Glutamatergic neuron (in vitro differentiated cells): ENCODE data around the gene ITIH2. TPM values are rescaled to one million over a fixed set of nuclear protein-coding genes. Genes with fewer than 3 reads are reported as not detected.

Source experiments
- DNase-seq: peaks from one replicate; pipeline ENCODE4 v3.0.0; 2022
- H3K27ac Mint-ChIP-seq: one replicate; pipeline ENCODE4 v1.8.0; 2020; ENCODE audit warnings: mild to moderate bottlenecking, mixed read lengths, inconsistent platforms; ENCODE audit not compliant: unreplicated experiment
- H3K27me3 Mint-ChIP-seq: one replicate; pipeline ENCODE4 v1.8.0; 2020; ENCODE audit warnings: mild to moderate bottlenecking, moderate library complexity, mixed read lengths, inconsistent platforms; ENCODE audit not compliant: unreplicated experiment
- H3K36me3 Mint-ChIP-seq: one replicate; pipeline ENCODE4 v1.8.0; 2020; ENCODE audit warnings: mild to moderate bottlenecking, mixed read lengths, inconsistent platforms; ENCODE audit not compliant: unreplicated experiment
- H3K4me1 Mint-ChIP-seq: one replicate; pipeline ENCODE4 v1.8.0; 2020; ENCODE audit warnings: mild to moderate bottlenecking, low read depth, mixed read lengths, inconsistent platforms; ENCODE audit not compliant: unreplicated experiment
- H3K4me3 Mint-ChIP-seq: one replicate; pipeline ENCODE4 v1.8.0; 2020; ENCODE audit warnings: mild to moderate bottlenecking, mixed read lengths, inconsistent platforms; ENCODE audit not compliant: unreplicated experiment
- H3K9me3 Mint-ChIP-seq: one replicate; pipeline ENCODE4 v1.8.0; 2020; ENCODE audit warnings: mild to moderate bottlenecking, moderate library complexity, mixed read lengths, inconsistent platforms; ENCODE audit not compliant: unreplicated experiment
- CTCF ChIP-seq: fragments of 200-600 bp; sonication (generic); IDR thresholded peaks from one replicate; pipeline ENCODE4 v1.5.0; 2021; ENCODE audit not compliant: partially characterized antibody, unreplicated experiment
- total RNA-seq: library from RNA; stranded (reverse); fragmentation: NEBNext Ultra II Directional; extraction: Animal tissue kit (Norgen Biotek cat#: 25700); gene quantifications from one replicate; pipeline ENCODE4 v1.2.1, GENCODE V29; 2021; ENCODE audit not compliant: unreplicated experiment

The ITIH2 gene
- total RNA-seq, 1 donor from 2014 or later, result not detected

GRCh38 chr10:7705341-7705740 lies 2.2 kb downstream of the ITIH2 start:
- no peaks in the 10 kb centered on the region for H3K27me3 Mint-ChIP-seq
- DNase-seq, result no peak
- no peak overlapping the region for H3K4me3 Mint-ChIP-seq
- no peaks in the 10 kb centered on the region for H3K9me3 Mint-ChIP-seq
- no peak for TF ChIP-seq CTCF
- H3K27ac Mint-ChIP-seq, result no peak overlapping the region
- no peaks in the 10 kb centered on the region for H3K36me3 Mint-ChIP-seq
- no peaks in the 10 kb centered on the region for H3K4me1 Mint-ChIP-seq

- DNase-seq, result no peak
- TF ChIP-seq CTCF, result no peak
- no peak overlapping the region for H3K4me3 Mint-ChIP-seq
- H3K27me3 Mint-ChIP-seq, result no peaks in the 10 kb centered on the region
- no peaks in the 10 kb centered on the region for H3K9me3 Mint-ChIP-seq
- no peak overlapping the region for H3K27ac Mint-ChIP-seq
- H3K36me3 Mint-ChIP-seq, result no peaks in the 10 kb centered on the region
- no peaks in the 10 kb centered on the region for H3K4me1 Mint-ChIP-seq
Observed at GRCh38 chr10:7706534-7707073, 3.5 kb downstream of the ITIH2 start.

- no peak for TF ChIP-seq CTCF
- Mint-ChIP-seq H3K4me1 (no peaks in the 10 kb centered on the region), H3K36me3 (no peaks in the 10 kb centered on the region), H3K9me3 (no peaks in the 10 kb centered on the region), H3K27ac (no peak overlapping the region), H3K27me3 (no peaks in the 10 kb centered on the region), H3K4me3 (no peak overlapping the region)
- DNase-seq, result no peak
Observed at GRCh38 chr10:7707102-7707501, 4.0 kb downstream of the ITIH2 start.

GRCh38 chr10:7707858-7708622 lies 4.9 kb downstream of the ITIH2 start:
- no peaks in the 10 kb centered on the region for H3K4me1 Mint-ChIP-seq
- DNase-seq, result no peak
- H3K9me3 Mint-ChIP-seq, result no peaks in the 10 kb centered on the region
- H3K27ac Mint-ChIP-seq, result no peak overlapping the region
- no peak for TF ChIP-seq CTCF
- H3K36me3 Mint-ChIP-seq, result no peaks in the 10 kb centered on the region
- H3K27me3 Mint-ChIP-seq, result no peaks in the 10 kb centered on the region
- no peak overlapping the region for H3K4me3 Mint-ChIP-seq

GRCh38 chr10:7708832-7709231 lies 5.7 kb downstream of the ITIH2 start:
- no peak for TF ChIP-seq CTCF
- H3K36me3 Mint-ChIP-seq, result no peaks in the 10 kb centered on the region
- DNase-seq, result no peak
- no peaks in the 10 kb centered on the region for H3K27me3 Mint-ChIP-seq
- no peak overlapping the region for H3K27ac Mint-ChIP-seq
- peaks cover 3% of the 10 kb centered on the region for H3K9me3 Mint-ChIP-seq
- no peak overlapping the region for H3K4me3 Mint-ChIP-seq
- H3K4me1 Mint-ChIP-seq, result no peaks in the 10 kb centered on the region
